Keratinocyte (primary cell): ENCODE data around the gene SCARB1.

Source experiments
- CTCF ChIP-seq, 3 experiments: IDR thresholded peaks in 1 of 3; conservative IDR thresholded peaks in 1 of 3; optimal IDR thresholded peaks in 1 of 3; 2 replicates in 2 of 3; 3 replicates in 1 of 3; pipeline versions ENCODE3 to v1.5.1; 2011; ENCODE audit warnings: low read length in 3 of 3, mild to moderate bottlenecking in 3 of 3, moderate library complexity in 2 of 3, control low read depth in 1 of 3, inconsistent platforms in 1 of 3; ENCODE audit not compliant: insufficient read depth in 2 of 3; ENCODE audit errors: extremely low read depth in 1 of 3
- EZH2 ChIP-seq: IDR thresholded peaks from one replicate; pipeline ENCODE4 v1.6.1; 2012; ENCODE audit warnings: inconsistent platforms, mild to moderate bottlenecking, low read length, moderate library complexity

DNA sequence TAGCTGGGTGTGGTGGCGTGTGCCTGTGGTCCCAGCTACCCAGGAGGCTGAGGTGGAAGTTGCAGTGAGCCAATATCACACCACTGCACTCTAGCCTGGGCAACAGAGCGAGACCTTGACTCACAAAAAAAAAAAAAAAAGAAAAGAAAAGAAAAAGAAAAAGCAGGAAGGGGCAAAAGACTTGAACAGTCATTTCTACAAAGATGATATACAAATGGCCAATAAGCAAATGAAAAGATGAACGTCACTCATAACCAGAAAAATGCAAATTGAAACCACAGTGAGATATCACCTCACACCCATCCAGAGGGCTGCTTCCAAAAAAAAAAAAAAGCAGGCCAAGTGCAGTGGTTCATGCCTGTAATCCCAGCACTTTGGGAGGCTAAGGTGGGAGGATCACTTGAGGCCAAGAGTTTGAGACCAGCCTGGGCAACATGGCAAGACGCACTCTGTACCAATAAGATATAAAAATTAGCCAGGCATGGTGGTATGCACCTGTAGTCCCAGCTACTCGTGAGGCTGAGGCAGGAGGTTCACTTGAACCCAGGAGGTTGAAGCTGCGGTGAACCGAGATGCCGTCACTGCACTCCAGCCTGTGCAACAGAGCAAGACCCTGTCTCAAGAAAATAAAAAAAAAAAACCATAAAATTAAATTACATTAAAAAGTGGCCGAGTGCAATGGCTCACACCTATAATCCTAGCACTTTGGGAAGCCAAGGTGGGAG is 30.3 kb upstream of the SCARB1 start:
- TF ChIP-seq CTCF (optimal IDR thresholded peaks at IDR 0.05 in 1 of 3, IDR thresholded peaks at IDR 0.05 in 1 of 3, conservative IDR thresholded peaks at IDR 0.05 in 1 of 3; ENCODE audit: extremely low read depth in 1 of 3, insufficient read depth in 2 of 3, low read length in 3 of 3) (no peak), EZH2 (no peak)
